ENCODE data around the gene SLC48A1.

Gene SLC48A1

GRCh38 chr12:47777151-47777550 is 4.1 kb downstream of the SLC48A1 start:
- DNase-seq: no peak

GRCh38 chr12:47777741-47778558 is 4.9 kb downstream of the SLC48A1 start:
- DNase-seq: no peak

- no peak for DNase-seq
These were observed 5.8 kb downstream of the SLC48A1 start for GRCh38 chr12:47778881-47779280.

- peak; percentile 65 for DNase-seq
These were observed 6.4 kb downstream of the SLC48A1 start for GRCh38 chr12:47779301-47779942.

- no peak for DNase-seq
These were observed 7.0 kb downstream of the SLC48A1 start for GRCh38 chr12:47779943-47780504.

- no peak for DNase-seq
These were observed 8.7 kb downstream of the SLC48A1 start for GRCh38 chr12:47781479-47782371.

- no peak for DNase-seq
These were observed 9.3 kb downstream of the SLC48A1 start for GRCh38 chr12:47782372-47782770.

- no peak for DNase-seq
These were observed 10.2 kb downstream of the SLC48A1 start for GRCh38 chr12:47783024-47783755.

- DNase-seq: no peak
These were observed 11.1 kb downstream of the SLC48A1 start for GRCh38 chr12:47783821-47784819.

- no peak for DNase-seq
These were observed 12.2 kb downstream of the SLC48A1 start for GRCh38 chr12:47785036-47785886.

- no peak for DNase-seq
These were observed 13.0 kb downstream of the SLC48A1 start for GRCh38 chr12:47785887-47786661.

GRCh38 chr12:47786662-47787280 is 13.7 kb downstream of the SLC48A1 start:
- DNase-seq: no peak

GRCh38 chr12:47787596-47788319 is 14.7 kb downstream of the SLC48A1 start:
- DNase-seq: no peak

GRCh38 chr12:47789141-47789540 is 16.1 kb downstream of the SLC48A1 start:
- DNase-seq: no peak

- DNase-seq: no peak
These were observed 16.9 kb downstream of the SLC48A1 start for GRCh38 chr12:47789712-47790489.

- no peak for DNase-seq
These were observed 17.8 kb downstream of the SLC48A1 start for GRCh38 chr12:47790676-47791350.

Measured in right kidney (tissue), 1 donor.